Stromal cell of bone marrow (primary cell): ENCODE measurements around the gene SRGAP1.
"Not testable (repeated sequence)": the region's sequence is repeated elsewhere in the genome, so short reads cannot be mapped to it uniquely, and the experiment has no call there.

Experiments used
- DNase-seq: peaks from one replicate; pipeline ENCODE4 v3.0.0-alpha.2; 2012; ENCODE audit warnings: low read depth

The SRGAP1 gene

GRCh38 chr12:64172143-64172970, 327.9 kb downstream of the SRGAP1 start:
- no peak for DNase-seq

DNA sequence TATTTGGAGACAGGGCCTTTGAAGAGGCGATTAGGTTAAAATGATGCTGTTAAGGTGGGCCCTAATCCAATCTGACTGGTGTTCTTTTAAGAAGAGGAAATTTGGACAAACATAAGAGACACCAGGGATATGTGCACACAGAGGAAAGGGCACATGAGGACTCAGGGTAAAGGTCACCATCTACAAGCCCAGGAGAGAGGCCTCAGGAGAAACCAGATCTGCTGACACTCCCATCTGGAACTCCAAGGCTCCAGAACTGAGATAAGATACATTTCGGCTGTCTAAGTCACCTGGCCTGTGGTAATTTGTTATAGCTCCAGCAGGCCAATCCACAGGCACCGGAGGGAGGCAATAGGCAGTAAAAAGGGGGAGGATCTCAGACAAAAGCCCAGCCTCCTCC, 329.0 kb downstream of the SRGAP1 start:
- DNase-seq, result no peak

DNA sequence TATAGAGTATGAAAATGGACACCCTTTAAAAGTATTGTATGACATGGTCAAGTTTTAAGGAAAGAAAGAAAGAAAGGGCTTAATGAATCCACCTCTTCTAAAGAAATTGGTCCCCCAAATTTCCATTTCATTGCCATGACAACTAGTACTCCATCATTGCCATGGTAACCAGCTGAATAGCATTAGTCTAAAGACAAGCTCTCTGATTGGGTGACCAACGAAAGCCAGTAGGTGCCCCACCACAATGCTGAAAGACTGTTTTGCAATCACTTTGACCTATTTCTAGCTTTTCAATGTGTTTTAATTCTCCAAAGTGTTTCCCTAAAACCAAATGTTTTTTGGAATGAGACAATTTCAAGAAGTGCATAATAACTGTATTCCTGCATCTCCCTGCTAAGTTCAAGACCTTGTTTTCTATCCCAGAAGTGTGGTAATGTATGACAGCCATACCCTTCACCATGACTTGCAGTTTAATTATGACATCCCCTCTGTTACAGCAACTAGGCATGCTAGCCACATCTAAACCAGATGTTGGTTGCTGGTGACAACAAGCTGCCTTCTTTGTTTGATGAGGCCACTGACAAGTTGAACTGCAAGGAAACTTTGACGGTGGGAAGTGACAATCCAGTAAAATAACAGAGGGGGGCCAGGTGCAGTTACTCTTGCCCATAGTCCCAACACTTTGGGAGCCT, 330.9 kb downstream of the SRGAP1 start:
- DNase-seq, result peak; percentile 34

DNA sequence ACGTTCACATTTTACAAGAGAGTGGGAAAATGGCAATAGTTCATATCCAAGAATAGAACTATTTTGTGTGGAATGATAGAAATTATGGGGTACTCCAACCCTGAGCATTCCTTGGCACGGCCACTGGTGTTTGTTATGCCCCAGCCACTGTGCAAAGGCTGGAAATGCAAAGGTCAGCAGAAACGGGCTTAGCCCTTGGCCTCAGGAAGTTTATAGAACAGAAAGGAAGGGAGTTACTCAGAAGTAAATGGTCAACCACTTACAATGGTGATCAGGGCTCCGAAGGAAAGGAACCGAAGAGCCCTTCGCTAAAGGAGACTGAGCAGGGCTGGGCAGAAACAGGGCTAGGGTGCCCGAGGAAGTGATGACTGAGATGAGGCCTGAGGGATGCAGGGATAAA, 332.5 kb downstream of the SRGAP1 start:
- no peak for DNase-seq

GRCh38 chr12:64178122-64178521, 333.6 kb downstream of the SRGAP1 start:
- peak; percentile 66 for DNase-seq

GRCh38 chr12:64180951-64181350, 336.5 kb downstream of the SRGAP1 start:
- DNase-seq, result peak; percentile 70

GRCh38 chr12:64181430-64182291, 337.2 kb downstream of the SRGAP1 start:
- peak; percentile 97 for DNase-seq

DNA sequence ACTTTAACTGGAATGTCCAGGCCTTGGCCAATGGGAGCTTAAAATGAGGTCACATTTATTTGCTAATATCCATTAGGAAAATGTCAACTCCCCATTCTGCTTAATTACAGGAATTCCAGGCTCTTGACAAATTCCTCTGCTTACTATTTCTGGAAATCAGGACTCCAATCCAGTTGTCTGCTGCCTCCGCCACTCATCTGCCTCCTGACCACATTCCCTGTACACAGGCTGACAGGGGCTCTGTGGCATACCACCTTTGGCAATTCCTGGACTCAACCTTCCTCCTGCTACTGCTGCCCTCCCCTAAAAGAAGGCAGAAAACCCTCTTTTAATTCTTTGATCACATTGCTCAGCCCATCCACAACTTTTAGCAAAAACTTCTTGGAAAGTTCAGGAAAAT, 339.7 kb downstream of the SRGAP1 start:
- no peak for DNase-seq

GRCh38 chr12:64186789-64187188, 342.3 kb downstream of the SRGAP1 start:
- no peak for DNase-seq

DNA sequence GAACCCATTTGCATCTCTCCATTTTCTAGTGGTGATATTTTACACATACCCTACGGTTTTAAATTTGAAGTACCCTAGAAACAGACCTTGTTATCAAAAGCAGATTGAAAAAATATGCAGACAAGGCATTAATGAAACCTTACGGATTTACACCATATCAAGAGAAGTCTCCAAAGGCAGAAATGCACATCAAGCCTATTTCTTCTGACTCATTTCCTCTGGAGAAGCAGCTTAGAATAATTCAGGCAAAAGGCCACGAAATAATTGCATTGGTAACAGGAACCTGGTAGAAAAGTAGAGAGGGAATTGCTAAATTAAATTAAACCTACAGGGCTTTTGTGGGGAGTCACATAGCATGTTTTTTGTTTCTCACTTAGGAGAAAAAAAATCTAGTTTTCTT, 342.9 kb downstream of the SRGAP1 start:
- DNase-seq, result peak; percentile 58

DNA sequence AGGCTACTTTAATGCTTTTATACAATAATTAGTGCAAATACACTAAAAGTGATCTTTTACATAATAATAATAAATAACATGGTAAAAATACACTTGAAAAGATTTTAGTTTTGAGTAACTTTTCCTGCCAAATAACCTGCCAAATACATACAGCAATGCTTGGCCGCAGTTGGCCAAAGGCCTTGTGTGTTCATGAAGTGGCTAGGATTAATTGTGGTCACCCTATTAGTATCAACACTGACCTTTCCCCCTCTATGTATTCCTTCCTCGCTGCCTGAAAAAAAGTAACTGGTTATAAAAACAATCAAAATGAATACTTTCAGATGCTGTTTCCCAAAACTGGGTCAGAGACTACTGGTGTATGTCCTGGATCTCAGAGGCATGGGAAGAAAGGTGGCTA, 343.3 kb downstream of the SRGAP1 start:
- DNase-seq, result no peak

DNA sequence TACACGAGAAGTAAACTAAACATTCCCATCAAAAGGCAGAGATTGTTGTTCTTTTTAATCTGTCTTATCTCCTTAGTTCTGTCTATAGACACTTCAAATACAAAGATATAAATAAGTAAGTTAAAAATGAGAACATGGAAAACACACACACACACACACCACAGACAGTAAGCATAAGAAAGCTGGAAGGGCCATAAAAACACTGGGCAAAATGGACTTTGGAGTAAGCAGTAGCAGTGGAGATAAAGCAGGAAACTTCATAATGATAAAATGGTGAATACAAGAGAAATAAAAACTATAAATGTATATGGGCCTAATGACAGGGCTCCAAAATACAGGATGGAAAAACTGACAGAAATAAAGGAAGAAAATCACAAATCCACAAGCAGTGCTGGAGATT, 345.0 kb downstream of the SRGAP1 start:
- DNase-seq, result no peak

- DNase-seq, result no peak
Observed at GRCh38 chr12:64190140-64190539, 345.6 kb downstream of the SRGAP1 start.

DNA sequence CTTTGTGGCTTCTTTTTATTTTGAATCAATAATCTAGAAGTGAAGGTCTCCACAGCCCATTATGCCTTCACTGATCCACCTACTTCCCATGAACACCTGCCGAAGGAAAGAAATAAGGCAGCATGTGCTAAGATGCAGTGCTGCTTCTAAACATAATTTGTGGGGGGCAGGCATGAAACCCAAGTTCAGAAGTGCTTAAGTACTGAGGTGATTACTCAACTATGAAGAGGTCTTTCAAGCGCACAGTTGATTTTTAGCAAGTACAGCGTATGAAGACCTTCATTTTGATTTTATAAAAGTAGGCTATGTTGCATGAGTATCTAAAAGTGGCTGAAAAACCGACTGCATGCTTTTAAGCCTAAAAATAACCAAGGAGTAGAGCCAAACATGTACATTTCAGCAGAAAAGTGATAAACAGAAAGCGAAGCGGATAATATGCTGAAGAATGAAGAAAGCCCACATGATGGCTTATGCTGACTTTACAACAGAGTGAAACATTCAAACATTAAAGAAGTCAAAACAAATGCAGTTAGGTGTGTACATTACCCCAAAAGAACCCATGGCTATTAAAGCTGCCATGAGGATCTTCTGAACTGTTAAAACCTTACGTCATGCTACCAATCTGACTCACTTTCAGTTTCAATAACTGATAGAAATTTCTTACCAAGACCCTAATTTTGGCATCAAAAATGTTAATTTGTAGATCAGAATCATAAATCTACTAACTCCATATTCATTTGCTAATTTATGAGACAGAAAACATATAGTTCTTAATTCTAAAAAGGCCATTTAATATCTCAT, 348.3 kb downstream of the SRGAP1 start:
- DNase-seq, result no peak

GRCh38 chr12:64193931-64194330, 349.4 kb downstream of the SRGAP1 start:
- no peak for DNase-seq

- peak; percentile 51 for DNase-seq
Observed at GRCh38 chr12:64194333-64195149, 350.0 kb downstream of the SRGAP1 start.

- DNase-seq, result not testable (repeated sequence)
Observed at GRCh38 chr12:64195841-64196240, 351.3 kb downstream of the SRGAP1 start.

DNA sequence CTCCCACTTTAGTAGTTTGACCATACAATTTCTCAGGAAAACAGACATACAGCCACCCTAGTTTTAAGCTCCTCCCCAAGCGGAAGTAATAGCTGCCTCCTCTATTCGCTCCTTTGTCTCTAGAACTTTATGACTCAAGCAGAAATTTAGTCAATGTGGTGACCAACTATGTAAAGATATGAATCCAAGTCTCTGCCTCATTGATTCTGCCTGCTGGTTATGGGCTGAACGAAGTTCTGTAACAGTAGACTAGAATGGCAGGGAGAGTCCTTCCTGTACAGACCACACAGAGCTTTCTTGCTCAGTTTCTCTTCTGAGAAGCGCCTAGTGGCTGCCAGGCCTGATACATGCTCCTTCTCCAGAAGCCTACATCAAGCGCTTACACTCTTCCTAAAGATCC, 358.5 kb downstream of the SRGAP1 start:
- DNase-seq, result no peak

- no peak for DNase-seq
Observed at GRCh38 chr12:64203775-64204174, 359.3 kb downstream of the SRGAP1 start.

- no peak for DNase-seq
Observed at GRCh38 chr12:64205542-64205941, 361.0 kb downstream of the SRGAP1 start.

DNA sequence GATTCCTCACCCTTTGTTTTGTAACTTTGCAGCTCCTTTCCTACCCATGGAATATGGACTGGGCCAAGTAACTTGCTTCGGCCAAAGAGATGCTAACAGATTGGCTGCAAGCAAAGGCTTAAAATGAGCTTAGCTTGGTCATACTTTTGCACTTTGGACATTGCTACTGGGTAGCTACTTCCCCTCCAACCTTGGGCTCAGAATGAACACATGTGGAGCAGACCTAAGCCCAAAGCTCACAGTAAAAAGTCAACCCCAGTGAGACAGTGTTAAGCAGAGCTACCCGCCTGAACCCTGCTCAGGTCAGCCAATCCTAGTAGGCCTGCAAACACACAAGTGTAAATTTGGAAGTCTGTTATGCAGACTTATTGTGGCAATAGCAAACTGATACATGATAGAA, 363.0 kb downstream of the SRGAP1 start:
- no peak for DNase-seq
